Measurements from ENCODE around the gene ERCC5. TPM values are rescaled to one million over a fixed set of nuclear protein-coding genes. Genes with fewer than 3 reads are reported as not detected.

Gene ERCC5
- polyA plus RNA-seq, 4 donors, result 73.8 to 79.8 (median 75.4) TPM

DNA sequence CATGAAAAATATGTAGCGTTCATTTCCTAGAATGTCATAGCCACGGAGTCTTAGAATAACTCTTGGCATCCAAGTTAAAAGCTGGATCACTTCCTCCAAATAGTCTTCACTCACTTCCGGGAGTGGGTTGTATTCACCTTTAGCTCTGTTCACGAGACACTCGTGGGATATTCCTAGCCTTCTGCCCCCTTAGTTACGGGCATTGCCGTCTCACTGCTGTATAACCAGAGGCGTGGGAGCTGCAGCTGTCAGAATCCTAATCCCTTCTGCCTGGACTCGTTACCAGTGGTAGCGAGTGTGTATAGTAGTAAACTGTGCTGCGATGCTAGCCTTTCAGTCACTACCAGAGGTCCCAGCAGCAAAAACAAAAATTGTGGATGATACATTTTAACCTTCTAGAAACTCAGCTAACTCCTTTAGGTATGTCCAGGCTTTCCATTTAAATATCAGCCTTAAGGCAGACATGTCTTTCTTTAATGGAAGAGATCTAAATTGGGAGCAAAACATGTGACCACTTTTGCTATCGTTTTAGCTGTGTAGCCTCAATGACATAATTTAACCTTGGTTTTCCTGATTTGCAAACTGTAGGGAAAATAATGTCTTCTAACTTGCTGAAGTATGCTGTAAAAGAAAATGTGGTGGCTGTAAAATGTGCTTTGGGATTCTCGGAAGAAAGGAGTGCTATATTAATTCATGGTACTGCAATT lies 34.1 kb downstream of the ERCC5 start:
- no peak for DNase-seq (ENCODE audit: low read depth in 4 of 4, low spot score in 3 of 4)

DNA sequence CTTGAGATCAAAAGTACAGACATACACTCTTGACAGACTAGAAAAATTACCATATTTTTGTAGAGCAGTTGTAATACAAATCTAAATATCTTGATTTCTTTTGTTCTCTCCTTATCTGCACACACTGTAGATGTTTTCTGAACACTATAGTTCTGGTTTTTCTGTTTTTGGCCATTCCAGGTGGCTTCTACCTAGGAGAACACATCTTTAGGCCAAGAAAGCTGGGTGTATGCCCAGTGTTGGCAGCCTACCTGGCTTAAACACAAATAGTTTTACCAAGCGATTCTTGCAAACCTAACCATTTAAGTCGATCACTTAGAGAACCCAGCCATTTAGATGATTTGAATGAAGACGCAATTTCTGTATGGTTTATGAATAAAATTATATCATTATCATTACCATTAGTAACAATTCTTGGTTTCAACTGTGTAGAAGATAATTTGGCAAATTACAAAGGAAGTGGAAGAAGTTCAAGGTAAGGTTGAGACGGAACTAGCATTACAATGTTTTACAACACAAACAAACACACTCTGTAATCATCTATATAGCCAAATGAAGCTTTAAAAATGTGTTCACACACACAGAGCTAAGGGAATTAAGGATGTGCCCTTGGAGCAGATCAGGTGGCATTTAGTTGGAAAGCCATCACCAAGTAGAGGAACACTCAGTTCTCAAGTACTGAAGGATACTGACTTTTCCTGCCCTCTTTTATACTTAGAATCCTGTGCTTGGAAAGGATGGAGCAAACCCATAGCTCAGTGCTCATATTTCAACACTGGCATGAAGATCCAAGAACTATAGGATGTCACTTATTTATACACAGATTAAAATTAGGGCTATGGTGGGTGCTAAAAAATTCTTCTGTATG lies 36.2 kb downstream of the ERCC5 start:
- no peak for DNase-seq (ENCODE audit: low read depth in 4 of 4, low spot score in 3 of 4)

DNA sequence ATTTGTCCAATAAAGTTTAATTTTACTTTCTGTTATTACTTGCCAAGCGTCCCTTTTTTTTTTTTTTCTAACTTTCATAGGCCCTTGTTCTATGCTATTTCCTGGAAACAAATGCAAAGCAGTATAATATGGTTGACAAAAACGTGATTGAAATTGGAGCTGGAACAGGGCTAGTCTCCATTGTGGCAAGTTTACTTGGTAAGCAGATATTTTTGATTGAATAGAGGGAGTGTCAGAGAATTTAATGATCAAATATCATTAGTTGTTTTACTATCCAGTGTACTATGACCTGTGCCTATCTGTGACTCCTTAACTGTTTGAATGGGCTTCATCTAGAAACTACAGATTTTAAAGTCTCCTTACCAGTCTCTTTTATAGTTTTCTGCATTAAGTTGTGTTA lies 46.7 kb downstream of the ERCC5 start:
- no peak for DNase-seq (ENCODE audit: low read depth in 4 of 4, low spot score in 3 of 4)

DNA sequence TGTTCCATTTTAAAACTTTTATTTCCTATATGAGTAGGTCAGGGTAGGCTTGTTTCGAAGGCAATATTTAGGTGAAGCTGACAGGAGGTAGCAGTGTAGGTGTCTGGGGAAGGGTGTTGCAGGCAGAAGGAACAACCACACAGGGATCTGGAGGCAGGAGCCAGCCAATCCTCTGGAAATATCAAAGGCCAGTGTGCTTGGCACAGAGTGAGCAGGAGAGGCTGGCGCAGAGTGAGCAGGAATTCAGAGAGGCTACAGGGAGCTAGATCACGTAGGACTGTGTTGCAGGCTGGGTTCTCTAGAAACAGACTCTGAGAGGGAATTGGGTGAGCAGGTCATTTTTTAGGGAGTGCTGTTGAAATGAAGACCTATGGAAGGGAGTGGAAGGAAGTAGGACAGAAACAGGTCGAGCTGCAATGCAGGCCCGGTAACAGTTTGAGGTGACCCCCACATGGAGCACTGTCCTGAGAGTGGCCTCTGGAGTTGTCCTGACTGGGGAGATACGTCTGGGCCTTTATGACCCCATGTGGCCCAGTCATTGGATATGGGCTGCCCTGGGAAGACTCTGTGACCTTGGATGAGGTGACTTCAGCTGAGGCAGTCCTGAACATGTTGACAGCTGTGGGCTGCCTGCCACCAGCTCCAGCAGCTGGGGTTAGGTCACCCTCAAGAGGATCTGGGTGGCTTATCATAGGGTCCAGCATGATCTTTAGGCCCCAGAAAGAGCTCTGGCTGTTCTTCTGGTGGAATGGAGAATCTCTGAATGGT lies 51.7 kb downstream of the ERCC5 start:
- no peak for DNase-seq (ENCODE audit: low read depth in 4 of 4, low spot score in 3 of 4)

DNA sequence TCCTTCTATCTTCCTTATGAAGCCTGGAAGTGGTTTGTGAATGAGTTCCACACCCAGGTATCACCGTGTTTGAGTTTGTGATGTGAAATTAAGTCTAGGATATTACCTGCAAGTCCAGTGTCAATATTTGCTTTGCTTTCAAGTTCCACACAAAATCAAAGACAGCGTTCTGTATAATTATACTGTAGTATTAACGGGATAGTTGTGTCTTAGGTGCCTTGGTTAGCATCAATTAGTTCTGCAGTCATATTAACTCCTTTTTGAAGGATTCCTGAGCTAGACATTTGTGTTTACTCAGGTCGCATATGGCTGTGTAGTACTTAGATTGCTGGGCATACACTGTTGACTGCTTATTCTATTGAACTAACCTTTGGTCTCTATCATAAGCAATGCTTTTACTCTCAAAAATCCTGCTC lies 54.4 kb downstream of the ERCC5 start:
- DNase-seq (ENCODE audit: low read depth in 4 of 4, low spot score in 3 of 4), result no peak

DNA sequence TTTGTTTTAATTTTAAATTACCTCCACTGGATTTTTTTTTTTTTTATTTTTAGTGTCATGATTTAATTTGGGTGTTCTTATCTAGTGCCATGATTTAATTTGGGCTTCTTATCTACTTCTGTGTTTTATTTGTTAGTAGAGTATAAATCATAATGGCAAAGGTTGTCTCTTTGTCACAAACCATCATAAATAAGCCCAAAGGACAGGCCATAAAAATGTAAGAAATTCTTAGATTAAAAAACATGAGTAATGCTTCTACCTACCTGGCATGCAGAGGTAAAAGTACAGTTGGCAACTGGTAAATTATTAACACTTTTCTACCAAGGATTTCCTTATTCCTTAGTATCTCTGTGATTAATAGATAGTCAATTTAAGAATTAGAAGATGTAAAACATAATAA lies 55.2 kb downstream of the ERCC5 start:
- no peak for DNase-seq (ENCODE audit: low read depth in 4 of 4, low spot score in 3 of 4)

DNA sequence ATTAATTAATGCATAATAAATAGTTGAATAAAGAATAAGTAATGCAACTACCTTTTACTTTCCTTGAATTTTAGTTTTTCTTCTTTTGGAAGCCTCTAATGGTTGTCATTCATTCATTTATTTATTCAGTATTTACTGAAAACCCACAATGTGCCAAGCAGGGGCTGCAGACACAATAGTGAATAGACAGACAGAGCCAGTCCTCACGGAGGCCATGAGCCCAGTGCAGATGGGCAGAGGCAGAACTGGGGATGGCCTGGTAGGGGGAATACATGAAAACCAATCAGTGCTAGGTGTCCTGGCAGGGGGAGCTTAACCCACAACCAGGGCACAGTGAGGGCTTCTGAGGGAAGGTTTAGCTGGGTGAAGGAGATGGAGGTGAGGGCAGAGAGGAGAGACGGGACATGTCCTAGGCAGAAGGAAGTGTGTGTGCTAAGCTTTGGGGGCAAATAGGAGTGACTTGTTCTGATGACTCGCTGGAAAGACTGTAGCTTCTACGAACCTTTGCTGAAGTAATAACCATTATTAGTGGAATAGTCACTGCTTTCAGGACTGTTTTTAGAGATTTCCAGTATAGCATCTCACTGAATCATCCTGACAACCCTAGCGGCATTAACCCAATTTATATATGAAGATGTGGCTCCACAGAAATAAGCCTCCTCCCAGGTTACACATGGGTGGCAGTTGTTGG lies 55.9 kb downstream of the ERCC5 start:
- no peak for DNase-seq (ENCODE audit: low read depth in 4 of 4, low spot score in 3 of 4)

DNA sequence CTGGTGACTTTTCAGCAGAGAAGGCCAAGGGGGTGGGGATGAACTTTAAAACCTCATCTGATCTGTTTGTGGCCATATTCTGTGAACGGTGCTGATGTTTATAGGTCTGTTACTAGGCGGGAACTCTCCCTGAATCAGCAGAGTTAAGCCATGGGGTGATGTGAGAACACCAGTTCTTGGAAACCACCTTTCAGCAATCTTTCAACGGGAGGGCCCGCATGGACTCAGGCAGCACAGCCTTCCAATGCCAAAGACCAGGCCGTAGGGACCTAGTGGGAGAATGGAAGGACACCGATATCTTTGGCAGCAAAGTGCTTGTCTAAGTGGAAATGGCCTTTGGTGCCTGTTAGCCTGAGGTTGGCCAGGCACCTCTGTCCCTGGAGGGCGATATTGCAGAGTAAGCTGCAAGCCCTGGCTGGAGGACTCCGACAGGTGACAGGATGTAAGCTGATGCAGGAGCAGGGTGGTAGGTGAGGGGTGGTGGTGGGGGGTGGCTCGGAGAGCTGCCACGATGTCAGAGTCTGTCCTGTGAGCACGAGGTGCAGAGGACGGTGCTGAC lies 57.0 kb downstream of the ERCC5 start:
- no peak for DNase-seq (ENCODE audit: low read depth in 4 of 4, low spot score in 3 of 4)

DNA sequence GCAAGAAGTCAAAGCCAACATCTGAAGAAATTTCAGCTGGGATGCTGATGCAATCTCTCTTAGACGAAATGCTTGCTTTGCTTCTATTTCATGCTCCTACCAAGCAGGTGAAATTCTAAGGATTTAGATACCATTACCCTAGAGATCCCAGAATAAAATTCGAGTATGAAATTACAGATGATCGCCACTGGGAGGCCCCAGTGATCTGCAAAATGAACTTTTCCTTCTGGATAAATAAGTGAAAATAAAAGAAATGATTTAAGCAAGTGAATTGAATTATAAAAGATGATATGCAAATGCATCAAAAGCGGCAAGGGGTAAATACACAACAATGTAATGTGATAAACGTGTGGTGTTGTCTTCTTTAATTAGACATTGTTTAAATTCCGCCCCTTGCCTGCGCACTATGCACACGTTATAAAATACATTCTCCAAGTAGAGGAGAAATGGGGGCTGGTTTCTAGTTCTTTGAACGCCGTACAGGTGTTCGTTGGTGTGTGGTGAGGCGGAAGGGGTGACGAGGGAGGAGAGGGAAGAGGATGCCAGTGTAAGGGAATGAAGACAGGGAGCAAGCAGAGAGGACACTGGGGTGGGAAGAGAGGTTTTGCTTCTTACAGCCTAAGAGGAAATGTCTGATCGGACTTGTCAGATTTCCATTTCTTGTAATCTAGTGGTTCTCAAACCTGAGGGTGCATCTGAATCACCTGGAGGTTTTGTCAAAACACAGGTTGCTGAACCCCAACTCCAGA lies 58.0 kb downstream of the ERCC5 start:
- DNase-seq (ENCODE audit: low read depth in 4 of 4, low spot score in 3 of 4), result no peak

DNA sequence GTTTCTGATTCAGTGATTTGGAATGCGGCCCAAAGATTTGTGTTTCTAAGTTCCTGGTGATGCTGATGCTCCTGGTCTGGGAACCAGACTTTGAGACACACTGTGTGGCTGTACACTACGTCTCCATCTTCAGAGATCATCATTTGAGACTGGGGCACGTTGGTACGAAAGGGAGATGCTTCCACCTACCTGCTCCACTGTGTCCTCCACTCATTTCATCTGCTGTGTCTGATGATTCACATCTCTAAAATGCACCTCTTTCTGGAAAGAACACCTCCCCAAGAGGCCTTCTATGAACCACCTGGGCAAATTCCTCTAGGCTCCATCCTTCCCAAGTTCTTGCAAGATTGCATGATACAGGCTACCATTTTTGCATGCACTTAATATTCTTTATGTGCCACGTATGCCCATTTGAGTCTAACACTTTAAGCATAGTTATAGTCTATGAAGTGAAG lies 58.6 kb downstream of the ERCC5 start:
- no peak for DNase-seq (ENCODE audit: low read depth in 4 of 4, low spot score in 3 of 4)

DNA sequence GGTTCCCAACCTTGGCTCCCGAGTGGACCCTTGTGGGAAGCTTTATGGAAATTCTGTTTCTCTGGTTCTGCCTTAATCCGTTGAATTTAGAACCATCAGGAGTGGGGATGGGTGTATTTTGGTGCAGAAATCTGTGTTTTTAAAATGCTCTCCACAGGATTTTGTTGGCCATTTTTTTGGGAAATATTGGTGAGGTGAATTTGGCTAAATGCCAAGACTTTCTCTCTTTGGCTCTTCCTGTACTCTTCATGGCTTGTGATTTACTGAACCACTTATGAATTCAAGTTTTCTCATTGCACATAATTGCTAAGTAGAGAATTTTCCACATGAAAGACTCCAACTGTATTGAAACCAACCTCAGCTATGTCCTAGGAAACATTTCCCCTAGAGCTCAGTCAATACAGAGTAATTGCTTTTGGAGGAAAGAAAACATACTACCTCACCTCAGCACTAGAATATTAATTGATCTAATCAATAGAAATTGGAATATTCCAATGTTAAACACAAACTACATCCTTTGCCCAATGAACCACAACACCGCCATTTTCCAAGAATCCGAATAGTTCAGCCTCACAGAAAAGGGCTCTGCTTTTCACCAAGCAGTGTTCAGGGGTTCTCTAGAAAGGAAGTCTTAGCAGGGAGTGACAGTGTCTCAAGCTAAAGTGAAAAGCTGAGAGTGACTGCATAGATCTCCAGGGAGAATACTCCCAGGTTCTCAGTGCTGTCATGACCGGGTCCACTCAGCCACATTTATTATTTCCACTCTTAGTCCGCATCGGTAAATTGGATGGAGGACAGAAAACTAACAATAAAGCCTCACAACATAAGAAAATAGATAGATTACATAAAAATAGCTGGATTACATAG lies 60.3 kb downstream of the ERCC5 start:
- DNase-seq (ENCODE audit: low read depth in 4 of 4, low spot score in 3 of 4), result no peak

DNA sequence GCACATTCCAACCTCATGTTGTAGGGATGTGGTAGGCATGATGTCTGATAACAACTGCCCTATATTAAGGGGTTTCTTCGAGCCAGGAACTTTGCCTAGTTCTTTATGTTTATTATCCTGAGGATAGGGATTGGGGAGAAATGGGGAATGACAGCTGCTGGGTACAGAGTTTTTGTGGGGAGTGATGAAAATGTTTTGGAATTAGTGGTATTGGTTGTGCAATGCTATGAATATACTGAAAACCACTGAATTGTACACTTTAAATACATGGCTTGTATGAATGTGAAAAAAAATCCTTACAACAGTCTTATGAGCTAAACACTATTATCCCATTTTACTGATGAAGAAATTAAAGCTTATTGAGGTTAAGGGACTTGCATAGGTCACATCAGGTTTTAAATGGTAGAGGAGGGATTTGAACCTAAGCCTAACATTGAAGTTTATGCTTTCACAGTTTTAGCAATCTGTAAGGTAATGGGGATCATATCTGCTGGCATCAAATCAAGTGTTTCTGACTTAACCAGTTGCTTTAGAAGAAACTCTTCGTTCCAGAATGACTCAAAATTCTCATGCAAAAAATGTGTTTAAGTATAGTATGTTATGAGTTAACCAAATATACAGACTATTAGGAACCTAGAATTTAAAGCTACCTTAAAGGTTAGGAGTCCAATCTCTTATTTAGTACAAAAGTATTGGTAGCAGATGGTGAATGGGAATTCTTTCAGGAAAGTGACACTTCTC lies 61.4 kb downstream of the ERCC5 start:
- no peak for DNase-seq (ENCODE audit: low read depth in 4 of 4, low spot score in 3 of 4)

DNA sequence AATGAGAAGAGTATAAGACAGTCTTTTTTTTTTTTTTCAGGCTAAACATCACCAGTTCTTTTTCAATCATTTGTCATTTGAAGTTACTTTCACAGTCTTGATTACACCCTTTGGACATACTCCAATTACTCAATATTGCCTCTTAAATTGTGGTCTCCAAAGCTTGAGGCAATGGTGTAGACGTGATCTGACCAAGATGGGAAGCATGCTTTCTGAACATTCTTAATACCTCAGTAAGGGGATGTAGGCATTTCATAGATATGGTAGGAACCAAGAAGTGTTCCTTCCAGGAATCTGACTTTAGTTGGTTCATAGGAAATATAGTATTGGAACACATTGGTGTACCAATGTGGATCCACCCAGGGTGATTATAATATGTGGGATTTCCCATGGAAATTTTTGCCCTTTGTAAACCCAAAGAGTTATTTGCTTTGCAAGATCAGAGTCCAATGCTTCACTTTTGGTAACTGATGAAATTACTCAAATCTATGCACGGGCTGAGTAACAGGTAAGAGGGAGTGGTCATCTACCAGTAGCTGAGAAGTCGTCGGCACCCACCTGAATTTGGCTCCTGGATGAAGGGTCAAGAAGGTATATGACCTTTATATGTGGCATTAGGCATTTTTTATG lies 62.2 kb downstream of the ERCC5 start:
- no peak for DNase-seq (ENCODE audit: low read depth in 4 of 4, low spot score in 3 of 4)

DNA sequence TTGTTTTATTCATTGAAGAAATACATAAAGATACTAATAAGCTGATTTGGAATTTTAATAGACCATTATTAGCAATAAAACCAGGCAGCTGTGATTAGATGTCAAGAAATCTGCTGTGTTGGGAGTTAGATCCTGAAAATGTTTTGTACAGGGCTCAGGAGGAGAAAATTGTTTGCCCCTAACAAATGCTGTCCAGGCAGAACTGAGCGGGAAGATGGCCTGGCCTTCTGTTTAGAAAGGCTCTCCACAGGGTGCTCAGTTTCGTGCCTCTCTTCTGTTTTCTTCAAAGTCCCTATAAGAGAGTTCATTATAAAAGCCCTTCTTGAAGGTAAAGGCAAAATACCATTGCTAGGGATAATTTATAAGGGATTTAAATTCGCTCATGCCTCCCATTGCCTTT lies 64.1 kb downstream of the ERCC5 start:
- no peak for DNase-seq (ENCODE audit: low read depth in 4 of 4, low spot score in 3 of 4)

DNA sequence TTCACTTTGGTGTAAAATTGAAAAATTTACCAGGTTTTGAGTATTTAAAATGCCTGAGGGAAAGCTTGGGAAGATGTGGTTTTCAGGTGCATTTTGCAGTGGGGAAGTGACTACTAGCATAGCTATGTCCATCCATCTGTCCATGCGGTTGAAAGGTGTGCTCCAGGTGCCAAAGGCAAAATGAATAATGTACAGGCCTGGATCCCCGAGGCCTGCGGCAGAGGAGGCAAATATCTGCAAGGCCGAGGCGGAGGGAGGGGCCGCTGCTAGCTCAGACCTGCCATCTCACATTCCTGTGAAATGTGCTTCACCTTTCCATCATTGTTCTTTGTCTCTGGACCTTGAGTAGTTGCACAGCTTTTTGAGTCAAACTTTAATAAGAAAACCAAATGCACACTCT lies 65.5 kb downstream of the ERCC5 start:
- DNase-seq (ENCODE audit: low read depth in 4 of 4, low spot score in 3 of 4), result no peak

DNA sequence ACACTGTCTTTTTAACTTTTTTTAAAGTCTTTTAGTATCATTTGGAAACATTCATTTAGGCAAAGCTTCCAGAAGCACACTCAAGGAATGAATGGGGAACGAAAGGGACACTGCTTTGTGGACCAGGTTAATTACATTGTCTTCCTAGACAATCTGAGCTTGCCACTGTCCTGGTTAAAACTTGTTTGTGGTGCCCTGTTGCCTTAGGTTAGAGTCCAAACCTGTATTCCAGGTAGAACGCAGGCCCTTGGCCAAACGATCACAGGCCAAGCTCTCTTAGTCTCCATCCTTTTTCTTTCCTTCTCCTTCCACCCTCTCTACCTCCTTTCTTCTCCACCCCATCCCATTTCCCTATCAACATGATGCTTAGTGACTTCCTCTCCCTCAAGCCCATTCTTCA lies 66.8 kb downstream of the ERCC5 start:
- no peak for DNase-seq (ENCODE audit: low read depth in 4 of 4, low spot score in 3 of 4)

DNA sequence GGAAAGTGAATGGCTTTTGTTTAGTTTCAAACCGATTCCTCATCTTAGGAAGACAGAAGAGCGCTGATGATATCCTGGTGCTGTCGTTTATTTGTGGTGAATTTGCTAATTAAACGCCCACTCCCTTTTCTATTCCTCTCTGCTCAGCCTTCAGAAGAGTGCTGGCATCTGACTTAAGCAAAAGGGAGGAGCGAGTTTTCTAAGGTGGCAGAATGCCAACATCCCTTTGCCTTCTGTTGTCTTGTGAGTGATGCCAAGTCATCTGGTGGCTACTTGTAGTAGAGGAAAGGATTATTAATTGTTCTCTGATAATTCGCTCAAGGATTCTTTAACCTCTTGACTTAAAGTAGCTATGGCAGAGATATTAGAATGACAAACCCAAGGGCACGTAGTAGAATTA lies 68.1 kb downstream of the ERCC5 start:
- no peak for DNase-seq (ENCODE audit: low read depth in 4 of 4, low spot score in 3 of 4)

Measured in right renal pelvis (tissue), 4 donors.